ENCODE measurements around the gene MAPK8IP3. TPM values are rescaled to one million over a fixed set of nuclear protein-coding genes. Genes with fewer than 3 reads are reported as not detected.

MAPK8IP3 gene
- total RNA-seq, 2 donors from 2014 or later = 44.0 to 62.6 TPM

GRCh38 chr16:1662543-1662942, 43.5 kb upstream of the MAPK8IP3 start:
- H3K27me3 ChIP-seq = no peaks in the 10 kb centered on the region
- H3K36me3 ChIP-seq = peaks cover 20% of the 10 kb centered on the region
- no peaks in the 10 kb centered on the region for H3K4me1 ChIP-seq
- TF ChIP-seq, protein P1, sequence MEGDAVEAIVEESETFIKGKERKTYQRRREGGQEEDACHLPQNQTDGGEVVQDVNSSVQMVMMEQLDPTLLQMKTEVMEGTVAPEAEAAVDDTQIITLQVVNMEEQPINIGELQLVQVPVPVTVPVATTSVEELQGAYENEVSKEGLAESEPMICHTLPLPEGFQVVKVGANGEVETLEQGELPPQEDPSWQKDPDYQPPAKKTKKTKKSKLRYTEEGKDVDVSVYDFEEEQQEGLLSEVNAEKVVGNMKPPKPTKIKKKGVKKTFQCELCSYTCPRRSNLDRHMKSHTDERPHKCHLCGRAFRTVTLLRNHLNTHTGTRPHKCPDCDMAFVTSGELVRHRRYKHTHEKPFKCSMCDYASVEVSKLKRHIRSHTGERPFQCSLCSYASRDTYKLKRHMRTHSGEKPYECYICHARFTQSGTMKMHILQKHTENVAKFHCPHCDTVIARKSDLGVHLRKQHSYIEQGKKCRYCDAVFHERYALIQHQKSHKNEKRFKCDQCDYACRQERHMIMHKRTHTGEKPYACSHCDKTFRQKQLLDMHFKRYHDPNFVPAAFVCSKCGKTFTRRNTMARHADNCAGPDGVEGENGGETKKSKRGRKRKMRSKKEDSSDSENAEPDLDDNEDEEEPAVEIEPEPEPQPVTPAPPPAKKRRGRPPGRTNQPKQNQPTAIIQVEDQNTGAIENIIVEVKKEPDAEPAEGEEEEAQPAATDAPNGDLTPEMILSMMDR (IDR thresholded peaks at IDR 0.05) = no peak
- no peak for DNase-seq
- H3K4me3 ChIP-seq = no peak overlapping the region
- no peak overlapping the region for H3K9ac ChIP-seq (ENCODE audit: low read depth in 2 of 2, low read length in 2 of 2)
- no peaks in the 10 kb centered on the region for H3K9me3 ChIP-seq
- H3K27ac ChIP-seq = no peak overlapping the region
- intact Hi-C loops (cut with DNase I) = no loop called here

DNA sequence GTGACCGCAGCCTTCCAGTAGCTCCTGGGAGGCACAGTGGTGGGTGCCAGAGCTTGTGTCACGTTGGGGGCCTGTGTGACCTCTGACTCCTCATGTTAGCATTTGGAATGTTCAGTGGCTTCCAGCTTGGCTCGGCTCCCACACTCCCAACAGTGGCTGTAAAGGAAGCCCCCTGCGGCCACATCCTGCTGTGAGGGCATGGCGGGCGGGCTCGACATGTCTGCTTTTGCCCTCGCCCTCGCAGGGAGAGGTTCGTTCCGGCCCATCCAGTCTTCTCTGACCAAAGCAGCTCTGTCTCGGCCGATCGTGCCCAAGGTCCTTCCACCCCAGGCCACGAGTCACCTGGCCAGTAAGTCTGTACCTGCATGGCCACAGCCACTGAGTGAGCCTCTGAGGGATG, 40.2 kb upstream of the MAPK8IP3 start:
- H3K9me3 ChIP-seq = no peaks in the 10 kb centered on the region
- H3K4me3 ChIP-seq = no peak overlapping the region
- H3K9ac ChIP-seq (ENCODE audit: low read depth in 2 of 2, low read length in 2 of 2) = no peak overlapping the region
- intact Hi-C loops (cut with DNase I) = no loop called here
- no peaks in the 10 kb centered on the region for H3K4me1 ChIP-seq
- no peak overlapping the region for H3K27ac ChIP-seq
- DNase-seq = no peak
- TF ChIP-seq, protein P1 (IDR thresholded peaks at IDR 0.05) = no peak
- H3K36me3 ChIP-seq = peaks cover 20% of the 10 kb centered on the region
- no peaks in the 10 kb centered on the region for H3K27me3 ChIP-seq

GRCh38 chr16:1666316-1666715, 39.7 kb upstream of the MAPK8IP3 start:
- no peaks in the 10 kb centered on the region for H3K27me3 ChIP-seq
- DNase-seq = no peak
- H3K36me3 ChIP-seq = peaks cover 23% of the 10 kb centered on the region
- H3K4me3 ChIP-seq = no peak overlapping the region
- no peak overlapping the region for H3K27ac ChIP-seq
- TF ChIP-seq, protein P1 (IDR thresholded peaks at IDR 0.05) = no peak
- H3K9me3 ChIP-seq = no peaks in the 10 kb centered on the region
- H3K9ac ChIP-seq (ENCODE audit: low read depth in 2 of 2, low read length in 2 of 2) = no peak overlapping the region
- no peaks in the 10 kb centered on the region for H3K4me1 ChIP-seq
- intact Hi-C loops (cut with DNase I) = no loop called here

- TF ChIP-seq, protein P1 (IDR thresholded peaks at IDR 0.05) = no peak
- Histone ChIP-seq H3K36me3 (peaks cover 24% of the 10 kb centered on the region), H3K9ac (ENCODE audit: low read depth in 2 of 2, low read length in 2 of 2) (no peak overlapping the region), H3K4me3 (no peak overlapping the region), H3K9me3 (no peaks in the 10 kb centered on the region), H3K4me1 (no peaks in the 10 kb centered on the region), H3K27ac (no peak overlapping the region), H3K27me3 (no peaks in the 10 kb centered on the region)
- DNase-seq = no peak
- intact Hi-C loops (cut with DNase I) = no loop called here
Measured at GRCh38 chr16:1667271-1667670, 38.7 kb upstream of the MAPK8IP3 start.

- Histone ChIP-seq H3K27ac (no peak overlapping the region), H3K9ac (ENCODE audit: low read depth in 2 of 2, low read length in 2 of 2) (no peak overlapping the region), H3K4me3 (no peak overlapping the region), H3K36me3 (peaks cover 19% of the 10 kb centered on the region), H3K27me3 (no peaks in the 10 kb centered on the region), H3K9me3 (no peaks in the 10 kb centered on the region), H3K4me1 (no peaks in the 10 kb centered on the region)
- DNase-seq = no peak
- TF ChIP-seq, protein P1 (IDR thresholded peaks at IDR 0.05) = no peak
- intact Hi-C loops (cut with DNase I) = no loop called here
Measured at GRCh38 chr16:1667916-1668315, 38.1 kb upstream of the MAPK8IP3 start.

All from colonic mucosa (tissue), 4 donors.